Nephron progenitor cell (in vitro differentiated cells): ENCODE measurements around the gene PCDHGA1.

ENCODE experiments used
- DNase-seq: peaks from one replicate; pipeline ENCODE4 v3.0.0; 2021
- H3K27ac Mint-ChIP-seq: 2 replicates; pipeline ENCODE4 v1.8.0; 2021; ENCODE audit warnings: mild to moderate bottlenecking, moderate library complexity, mixed read lengths
- H3K27me3 Mint-ChIP-seq: 2 replicates; pipeline ENCODE4 v1.8.0; 2021; ENCODE audit warnings: mild to moderate bottlenecking, low read depth, mixed read lengths; ENCODE audit not compliant: poor library complexity
- H3K36me3 Mint-ChIP-seq: 2 replicates; pipeline ENCODE4 v1.8.0; 2021; ENCODE audit warnings: low read depth, mixed read lengths
- H3K4me1 Mint-ChIP-seq: 2 replicates; pipeline ENCODE4 v1.8.0; 2021; ENCODE audit warnings: mixed read lengths
- H3K4me3 Mint-ChIP-seq: 2 replicates; pipeline ENCODE4 v1.8.0; 2021; ENCODE audit warnings: mild to moderate bottlenecking, moderate library complexity, mixed read lengths
- H3K9me3 Mint-ChIP-seq: 2 replicates; pipeline ENCODE4 v1.8.0; 2021; ENCODE audit warnings: mild to moderate bottlenecking, moderate library complexity, mixed read lengths
- CTCF ChIP-seq: fragments of 200-600 bp; sonication (generic); IDR thresholded peaks from 2 replicates; pipeline ENCODE4 v1.5.0; 2021; ENCODE audit warnings: antibody characterized with exemption

Gene PCDHGA1

GRCh38 chr5:141363952-141364660 lies 33.8 kb downstream of the PCDHGA1 start, which contains the start of gene PCDHGA5:
Gene PCDHGA5, plus strand, starts transcription at chr5:141364162. Its CDS starts 169 bp downstream, at chr5:141364331.
- H3K4me3 Mint-ChIP-seq: no peak within 1 kb of the TSS
- no peak for TF ChIP-seq CTCF
- no peaks in the 10 kb centered on the region for H3K27me3 Mint-ChIP-seq
- no peak within 1 kb of the TSS for H3K27ac Mint-ChIP-seq
- no peaks in the 10 kb centered on the region for H3K4me1 Mint-ChIP-seq
- peaks cover 46% of the 10 kb centered on the region for H3K36me3 Mint-ChIP-seq
- peaks cover 93% of the 10 kb centered on the region for H3K9me3 Mint-ChIP-seq
- no peak for DNase-seq

DNA sequence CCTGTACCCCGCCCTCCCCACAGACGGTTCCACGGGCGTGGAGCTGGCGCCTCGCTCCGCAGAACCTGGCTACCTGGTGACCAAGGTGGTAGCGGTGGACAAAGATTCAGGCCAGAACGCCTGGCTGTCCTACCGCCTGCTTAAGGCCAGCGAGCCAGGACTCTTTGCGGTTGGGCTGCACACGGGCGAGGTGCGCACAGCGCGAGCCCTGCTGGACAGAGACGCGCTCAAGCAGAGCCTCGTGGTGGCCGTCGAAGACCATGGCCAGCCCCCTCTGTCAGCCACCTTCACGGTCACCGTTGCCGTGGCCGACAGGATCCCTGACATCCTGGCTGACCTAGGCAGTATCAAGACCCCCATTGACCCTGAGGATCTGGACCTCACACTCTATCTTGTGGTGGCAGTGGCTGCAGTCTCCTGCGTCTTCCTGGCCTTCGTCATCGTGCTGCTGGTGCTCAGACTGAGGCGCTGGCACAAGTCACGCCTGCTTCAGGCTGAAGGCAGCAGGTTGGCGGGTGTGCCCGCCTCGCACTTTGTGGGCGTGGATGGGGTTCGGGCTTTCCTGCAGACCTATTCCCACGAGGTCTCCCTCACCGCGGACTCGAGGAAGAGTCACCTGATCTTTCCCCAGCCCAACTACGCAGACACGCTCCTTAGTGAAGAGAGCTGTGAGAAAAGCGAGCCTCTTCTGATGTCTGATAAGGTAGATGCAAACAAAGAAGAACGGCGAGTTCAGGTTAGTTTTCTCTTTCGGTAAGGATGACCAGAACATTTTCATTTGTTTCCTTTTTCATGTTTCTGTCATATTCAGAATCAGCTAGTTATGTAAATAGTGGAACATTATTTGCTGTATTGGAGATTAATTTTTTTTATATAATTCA lies 35.9 kb downstream of the PCDHGA1 start:
- no peak for DNase-seq
- TF ChIP-seq CTCF: no peak
- Mint-ChIP-seq H3K27ac (no peak overlapping the region), H3K4me3 (no peak overlapping the region), H3K27me3 (no peaks in the 10 kb centered on the region), H3K36me3 (peaks cover 35% of the 10 kb centered on the region), H3K9me3 (peaks cover 93% of the 10 kb centered on the region), H3K4me1 (no peaks in the 10 kb centered on the region)

- peaks cover 31% of the 10 kb centered on the region for H3K36me3 Mint-ChIP-seq
- no peak for TF ChIP-seq CTCF
- H3K9me3 Mint-ChIP-seq: peaks cover 92% of the 10 kb centered on the region
- no peak for DNase-seq
- H3K27ac Mint-ChIP-seq: no peak within 1 kb of the TSS
- H3K27me3 Mint-ChIP-seq: no peaks in the 10 kb centered on the region
- H3K4me3 Mint-ChIP-seq: no peak within 1 kb of the TSS
- no peaks in the 10 kb centered on the region for H3K4me1 Mint-ChIP-seq
Observed at GRCh38 chr5:141369994-141370848, 39.9 kb downstream of the PCDHGA1 start, which contains the start of gene PCDHGB3. Gene PCDHGB3, plus strand, starts transcription at chr5:141370242. Its CDS starts 153 bp downstream, at chr5:141370395.

- Mint-ChIP-seq H3K36me3 (peaks cover 30% of the 10 kb centered on the region), H3K27ac (no peak overlapping the region), H3K4me3 (no peak overlapping the region), H3K4me1 (no peaks in the 10 kb centered on the region), H3K9me3 (peaks cover 88% of the 10 kb centered on the region), H3K27me3 (no peaks in the 10 kb centered on the region)
- no peak for TF ChIP-seq CTCF
- no peak for DNase-seq
Observed at GRCh38 chr5:141371572-141372475, 41.5 kb downstream of the PCDHGA1 start.
